CD4-positive, alpha-beta T cell treated with Interleukin-4 for 4 hours (primary cell): ENCODE results near the gene HMGB4.

Experiments
- DNase-seq: peaks from one replicate; pipeline ENCODE4 v3.0.0-alpha.2; 2020

HMGB4 gene

DNA sequence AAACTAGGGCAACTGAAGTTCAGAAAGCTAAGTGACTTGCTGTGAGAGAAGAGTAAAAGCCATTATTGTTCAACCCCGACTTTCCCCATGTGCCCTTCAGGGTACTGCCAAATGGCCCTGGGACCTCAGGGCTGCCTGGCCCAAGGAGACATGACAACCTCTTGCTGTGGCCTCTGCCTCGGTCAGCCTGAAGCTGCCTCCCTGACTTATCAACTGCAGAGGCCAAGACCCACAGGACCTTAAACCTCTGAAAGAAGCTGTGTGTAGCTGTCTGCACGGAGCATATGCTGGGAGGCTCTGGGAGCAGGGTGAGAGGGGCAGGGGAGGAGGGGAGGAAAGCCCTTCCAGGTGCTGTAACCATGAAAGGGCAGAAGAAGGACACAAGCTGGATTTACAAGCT lies 35.9 kb downstream of the HMGB4 start:
- no peak for DNase-seq

DNA sequence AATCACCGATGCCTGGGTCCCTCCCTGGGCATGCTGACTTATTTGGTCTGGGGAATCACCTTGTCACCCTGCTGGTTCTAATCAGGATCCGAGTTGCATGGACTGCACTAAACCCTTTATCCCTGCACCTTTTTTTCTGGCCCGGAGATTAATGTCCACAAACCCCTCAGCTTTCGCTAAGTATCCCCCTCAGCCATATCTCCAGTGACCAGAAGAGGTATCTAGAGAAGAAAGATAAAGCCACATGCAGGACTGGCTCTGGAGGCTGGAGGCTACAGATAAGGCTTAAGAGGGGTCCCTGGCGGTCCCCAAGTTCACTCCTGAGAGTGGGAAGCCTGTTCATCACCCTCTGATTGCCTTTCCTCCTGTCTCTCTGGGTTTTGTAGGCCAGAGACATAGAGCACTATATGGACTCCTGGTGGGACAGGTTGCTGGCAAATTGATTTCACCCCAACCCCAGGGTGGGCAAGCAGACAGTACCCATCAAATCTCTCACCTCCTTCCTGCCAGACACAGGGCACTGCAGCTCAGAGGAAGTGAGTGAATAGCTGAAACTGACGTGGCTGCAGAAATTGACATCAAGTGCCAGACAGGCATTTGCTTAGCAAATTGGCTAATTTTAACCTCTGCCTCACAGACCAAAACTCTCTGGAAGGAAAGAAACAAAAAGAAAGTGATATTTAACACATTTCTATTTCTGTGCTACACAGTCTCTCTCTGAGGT lies 38.8 kb downstream of the HMGB4 start:
- DNase-seq: no peak

DNA sequence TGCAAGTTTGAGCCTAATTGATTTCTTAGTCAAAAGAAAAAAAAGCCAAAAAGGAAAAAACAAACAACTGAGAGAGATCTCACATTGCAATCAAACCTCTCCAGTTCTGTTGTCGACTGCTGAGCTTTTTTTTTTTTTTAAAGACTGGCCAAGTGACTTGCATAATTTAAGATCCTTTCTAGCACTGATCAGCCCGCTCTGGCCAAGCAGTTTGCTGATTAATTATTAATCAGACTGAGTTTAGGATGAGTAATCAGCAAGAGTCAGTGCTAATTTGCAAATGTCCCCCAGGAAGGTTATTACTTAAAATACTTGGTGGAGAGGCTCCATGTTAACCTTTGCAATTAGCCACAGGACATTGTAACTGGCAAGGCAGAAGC lies 39.3 kb downstream of the HMGB4 start:
- no peak for DNase-seq

DNA sequence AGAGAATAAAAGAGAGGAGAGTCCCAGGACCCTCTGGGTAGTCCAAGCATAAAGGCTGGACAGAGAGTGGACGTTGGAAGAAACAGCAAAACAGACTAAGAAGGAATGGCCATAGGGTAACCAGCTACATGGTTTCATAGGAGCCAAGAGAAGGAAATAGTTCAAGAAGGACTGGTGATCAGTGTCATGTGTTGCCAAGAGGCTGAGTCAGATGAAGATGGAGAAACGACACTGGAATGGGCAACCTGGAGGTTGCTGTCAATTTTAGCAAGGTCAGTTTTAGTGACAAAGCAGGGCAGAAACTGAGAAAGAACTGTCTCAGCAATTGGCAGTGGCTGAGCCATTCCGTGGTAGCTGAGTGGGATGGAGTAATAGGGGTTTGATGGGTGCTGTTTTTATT lies 41.4 kb downstream of the HMGB4 start:
- no peak for DNase-seq

DNA sequence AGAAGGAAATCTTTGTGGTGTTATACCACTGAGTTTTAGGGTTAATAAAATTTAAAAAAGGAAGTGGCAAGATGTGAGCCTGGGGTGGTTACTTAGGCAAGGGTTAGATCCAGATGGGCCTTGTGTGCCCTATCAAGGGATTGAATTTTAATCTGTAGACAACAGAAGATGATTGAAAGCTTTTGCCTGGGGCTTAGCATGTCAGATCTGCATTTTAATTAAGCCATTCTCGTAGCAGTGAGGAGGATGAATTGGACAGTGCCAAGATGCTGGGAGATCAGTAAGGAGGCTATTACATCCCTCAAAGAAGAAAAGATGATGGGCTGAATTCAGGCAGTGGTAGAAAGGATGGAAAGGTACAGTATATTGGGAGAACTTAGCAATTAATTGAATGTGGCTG lies 42.3 kb downstream of the HMGB4 start:
- DNase-seq: no peak

DNA sequence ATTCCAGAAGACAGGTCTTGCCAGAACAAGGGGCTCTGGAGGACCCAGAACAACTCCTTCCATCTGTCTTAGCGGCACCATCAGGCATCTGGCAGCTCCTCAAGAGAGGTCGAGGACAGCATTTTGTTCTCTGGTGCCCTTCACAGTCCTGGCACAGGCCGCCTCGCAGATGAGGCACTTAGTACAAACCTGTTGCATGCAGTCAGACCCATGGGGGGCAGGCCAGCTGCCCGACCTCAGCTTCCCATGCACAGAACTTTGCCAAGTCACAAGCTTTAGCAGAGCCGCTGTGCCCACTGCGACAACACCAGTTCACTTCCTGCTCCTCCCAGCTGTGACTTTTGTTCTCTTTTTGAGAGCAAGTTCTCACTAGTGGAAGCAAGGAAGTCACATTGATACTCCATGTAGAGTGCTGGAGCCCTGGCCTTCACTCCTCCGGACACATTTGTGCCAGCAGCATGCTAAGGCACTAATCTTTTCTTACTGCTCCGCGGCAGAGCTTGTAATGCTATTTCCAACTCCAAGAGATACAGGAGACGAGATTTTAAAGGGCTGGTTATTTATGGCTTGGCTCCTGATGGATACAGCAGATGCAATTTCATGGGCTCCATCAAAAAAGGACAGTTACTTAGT lies 44.6 kb downstream of the HMGB4 start:
- no peak for DNase-seq
